IPS-NIHi11 (cell line): Measurements from ENCODE around the gene RNF186.
"Not testable (repeated sequence)": the region's sequence is repeated elsewhere in the genome, so short reads cannot be mapped to it uniquely, and the experiment has no call there.

Experiments used
- DNase-seq: peaks from one replicate; pipeline ENCODE4 v3.0.0; 2012; ENCODE audit warnings: mixed read lengths, low spot score

Gene RNF186

GRCh38 chr1:19824541-19824940, 9.5 kb upstream of the RNF186 start:
- no peak for DNase-seq

- DNase-seq, result no peak
These were observed 9.0 kb upstream of the RNF186 start for GRCh38 chr1:19824036-19824435.

- no peak for DNase-seq
These were observed 4.6 kb upstream of the RNF186 start for GRCh38 chr1:19819701-19820100.

GRCh38 chr1:19818324-19818723, 3.2 kb upstream of the RNF186 start:
- no peak for DNase-seq

GRCh38 chr1:19817160-19817559, 2.1 kb upstream of the RNF186 start:
- DNase-seq, result no peak

GRCh38 chr1:19816737-19817086, 1.6 kb upstream of the RNF186 start:
- not testable (repeated sequence) for DNase-seq

GRCh38 chr1:19815801-19816736, 986 bp upstream of the RNF186 start:
- no peak for DNase-seq

- no peak for DNase-seq
These were observed 830 bp downstream of the RNF186 start for GRCh38 chr1:19814244-19814661.

GRCh38 chr1:19813643-19813960, 1.5 kb downstream of the RNF186 start:
- no peak for DNase-seq

- no peak for DNase-seq
These were observed 2.0 kb downstream of the RNF186 start for GRCh38 chr1:19812875-19813642.

- DNase-seq, result peak; percentile 69
These were observed 3.8 kb downstream of the RNF186 start for GRCh38 chr1:19811206-19811851.

GRCh38 chr1:19809044-19809750, 5.9 kb downstream of the RNF186 start:
- DNase-seq, result no peak

- no peak for DNase-seq
These were observed 6.7 kb downstream of the RNF186 start for GRCh38 chr1:19808351-19808750.

- DNase-seq, result no peak
These were observed 10.2 kb downstream of the RNF186 start for GRCh38 chr1:19804831-19805251.

- DNase-seq, result no peak
These were observed 12.8 kb downstream of the RNF186 start for GRCh38 chr1:19802269-19802668.

GRCh38 chr1:19800076-19800804, 14.8 kb downstream of the RNF186 start:
- DNase-seq, result no peak

- DNase-seq, result peak; percentile 71
These were observed 15.6 kb downstream of the RNF186 start, which contains the start of gene TMCO4 for GRCh38 chr1:19799230-19800075. Gene TMCO4, minus strand, starts transcription at chr1:19799916. Its CDS starts 19,158 bp downstream, at chr1:19780758.

- no peak for DNase-seq
These were observed 16.4 kb downstream of the RNF186 start for GRCh38 chr1:19798486-19799229.

- DNase-seq, result no peak
These were observed 17.3 kb downstream of the RNF186 start for GRCh38 chr1:19797827-19798226.

GRCh38 chr1:19794583-19794982, 20.5 kb downstream of the RNF186 start:
- no peak for DNase-seq
